A549 (cell line): ENCODE measurements around the gene GSAP. TPM values are rescaled to one million over a fixed set of nuclear protein-coding genes. Genes with fewer than 3 reads are reported as not detected.

Experiments
- ATAC-seq, 2 experiments: fragments of 200-7000 bp in 1 of 2; fragments of >200 bp in 1 of 2; cut with Nextera tagmentation in 1 of 2; cut with Tn5 transposase in 1 of 2; 3 replicates each; pipeline versions ENCODE4 v1.8.0 to v1.9.1; 2018 to 2020; ENCODE audit warnings: mild to moderate bottlenecking in 1 of 2, moderate library complexity in 1 of 2
- CTCF ChIA-PET: fragments of 300-600 bp; sonication (Branson Sonifier 250); formaldehyde crosslinking; extraction: SDS; loops from one replicate; lab custom pipeline; 2021; ENCODE audit warnings: antibody characterized with exemption, inconsistent platforms; lab: Yijun Ruan, JAX
- POLR2A ChIA-PET: fragments of 350-600 bp; formaldehyde crosslinking; extraction: SDS; loops from one replicate; lab custom pipeline; 2021; ENCODE audit warnings: antibody characterized with exemption, inconsistent platforms; lab: Yijun Ruan, JAX
- DNase-seq, 2 experiments: peaks; one replicate each; pipeline versions ENCODE4 v3.0.0 to v3.0.0-alpha.2; 2011 to 2016; ENCODE audit warnings: low read depth in 1 of 2, low spot score in 1 of 2
- FAIRE-seq: peaks from 2 replicates; lab custom pipeline; 2011; peaks lifted over from hg19 to GRCh38; lab: Jason Lieb, UNC
- H3K27ac ChIP-seq, 2 experiments: fragments of >200 bp; sonication (Bioruptor Twin); formaldehyde crosslinking; 3 replicates each; pipeline ENCODE4 v1.5.1; 2016 to 2017
- H3K4me1 ChIP-seq: fragments of >200 bp; sonication (Bioruptor Twin); formaldehyde crosslinking; 3 replicates; pipeline ENCODE4 v1.6.1; 2016
- H3K4me2 ChIP-seq: fragments of >200 bp; sonication (Bioruptor Twin); formaldehyde crosslinking; 3 replicates; pipeline ENCODE4 v1.6.1; 2016
- H3K4me3 ChIP-seq: fragments of >200 bp; sonication (Bioruptor Twin); formaldehyde crosslinking; 3 replicates; pipeline ENCODE4 v1.5.1; 2016
- H3K9me3 ChIP-seq: fragments of >200 bp; sonication (Bioruptor Twin); formaldehyde crosslinking; 3 replicates; pipeline ENCODE4 v1.6.1; 2016
- BCL3 ChIP-seq: fragments of >200 bp; sonication (Bioruptor Twin); formaldehyde crosslinking; IDR thresholded peaks from 3 replicates; pipeline ENCODE4 v1.6.1; 2016
- BHLHE40 ChIP-seq: IDR thresholded peaks from 2 replicates; pipeline ENCODE4 v1.6.1; 2012; ENCODE audit warnings: low read depth, low read length, inconsistent platforms
- CHD2 ChIP-seq: fragments of 150-350 bp; IDR thresholded peaks from 2 replicates; pipeline ENCODE4 v1.6.1; 2014; ENCODE audit warnings: low read length; ENCODE audit not compliant: partially characterized antibody
- FOSB ChIP-seq: fragments of 250-450 bp; sonication (Bioruptor Pico); IDR thresholded peaks from 2 replicates; pipeline ENCODE4 v1.5.0; 2020; ENCODE audit warnings: mild to moderate bottlenecking, moderate library complexity
- FOXS1 ChIP-seq: fragments of 250-450 bp; sonication (Bioruptor Pico); IDR thresholded peaks from 2 replicates; pipeline ENCODE4 v1.5.0; 2020; ENCODE audit warnings: mild to moderate bottlenecking, moderate library complexity
- GATA3 ChIP-seq: IDR thresholded peaks from 2 replicates; pipeline ENCODE4 v1.6.1; 2012; ENCODE audit warnings: borderline replicate concordance
- HES2 ChIP-seq: fragments of >200 bp; sonication (Bioruptor Twin); formaldehyde crosslinking; IDR thresholded peaks from 2 replicates; pipeline ENCODE4 v1.6.1; 2016
- HEYL ChIP-seq: fragments of 250-450 bp; sonication (Bioruptor Pico); IDR thresholded peaks from 2 replicates; pipeline ENCODE4 v1.8.0; 2021; ENCODE audit warnings: mild to moderate bottlenecking, moderate library complexity
- HOXA7 ChIP-seq: fragments of 250-450 bp; sonication (Bioruptor Pico); IDR thresholded peaks from 2 replicates; pipeline ENCODE4 v1.5.0; 2020; ENCODE audit warnings: mild to moderate bottlenecking, moderate library complexity
- HOXB13 ChIP-seq: fragments of 250-450 bp; sonication (Bioruptor Pico); IDR thresholded peaks from 2 replicates; pipeline ENCODE4 v1.5.0; 2020; ENCODE audit warnings: low read depth, mild to moderate bottlenecking, moderate library complexity
- HOXB5 ChIP-seq: fragments of 250-450 bp; sonication (Bioruptor Pico); IDR thresholded peaks from 2 replicates; pipeline ENCODE4 v1.5.0; 2020; ENCODE audit warnings: mild to moderate bottlenecking, moderate library complexity
- JUNB ChIP-seq: fragments of >200 bp; sonication (Bioruptor Twin); formaldehyde crosslinking; IDR thresholded peaks from 2 replicates; pipeline ENCODE4 v1.6.1; 2016
- KDM5A ChIP-seq: fragments of 200-600 bp; sonication (generic); IDR thresholded peaks from 2 replicates; pipeline ENCODE4 v1.6.1; 2016; ENCODE audit warnings: antibody characterized with exemption, mild to moderate bottlenecking
- MAFK ChIP-seq: fragments of 450-650 bp; IDR thresholded peaks from 2 replicates; pipeline ENCODE4 v1.6.1; 2014; ENCODE audit not compliant: partially characterized antibody
- PHF8 ChIP-seq: fragments of 200-600 bp; sonication (generic); IDR thresholded peaks from 2 replicates; pipeline ENCODE4 v1.6.1; 2016; ENCODE audit warnings: low read depth, mild to moderate bottlenecking, antibody characterized with exemption, moderate library complexity, borderline replicate concordance
- POLR2A ChIP-seq: IDR thresholded peaks from 2 replicates; pipeline ENCODE4 v1.6.1; 2012; ENCODE audit warnings: mild to moderate bottlenecking, low read length
- POLR2AphosphoS2 ChIP-seq: conservative IDR thresholded peaks from 2 replicates; pipeline ENCODE4 v1.6.1; 2012; ENCODE audit warnings: low read length, improper control_type of control experiment, inconsistent platforms
- RAD21 ChIP-seq, 2 experiments: fragments of >200 bp in 1 of 2; sonication (Bioruptor Twin) in 1 of 2; formaldehyde crosslinking in 1 of 2; IDR thresholded peaks in 1 of 2; conservative IDR thresholded peaks in 1 of 2; 2 replicates in 1 of 2; 3 replicates in 1 of 2; pipeline ENCODE4 v1.6.1; 2012 to 2018; ENCODE audit warnings: inconsistent platforms in 1 of 2
- RARB ChIP-seq: fragments of 250-450 bp; sonication (Bioruptor Pico); IDR thresholded peaks from 2 replicates; pipeline ENCODE4 v1.8.0; 2021; ENCODE audit warnings: mild to moderate bottlenecking, moderate library complexity
- RFX5 ChIP-seq: fragments of 450-650 bp; IDR thresholded peaks from 2 replicates; pipeline ENCODE4 v1.7.1; 2014; ENCODE audit warnings: antibody characterized with exemption, mild to moderate bottlenecking, moderate library complexity
- RNF2 ChIP-seq: fragments of 200-600 bp; sonication (generic); IDR thresholded peaks from 2 replicates; pipeline ENCODE4 v1.6.1; 2016; ENCODE audit warnings: low read depth, mild to moderate bottlenecking, antibody characterized with exemption, moderate library complexity, borderline replicate concordance
- SMC3 ChIP-seq: fragments of >200 bp; sonication (Bioruptor Twin); formaldehyde crosslinking; IDR thresholded peaks from 3 replicates; pipeline ENCODE4 v1.6.1; 2018; ENCODE audit warnings: inconsistent platforms
- SREBF2 ChIP-seq: fragments of 450-650 bp; IDR thresholded peaks from 2 replicates; pipeline ENCODE4 v1.6.1; 2014; ENCODE audit warnings: mild to moderate bottlenecking, moderate library complexity
- TFCP2L1 ChIP-seq: fragments of 250-450 bp; sonication (Bioruptor Pico); IDR thresholded peaks from 2 replicates; pipeline ENCODE4 v1.5.0; 2021; ENCODE audit warnings: mild to moderate bottlenecking
- ZFP36 ChIP-seq: fragments of 450-650 bp; IDR thresholded peaks from 2 replicates; pipeline ENCODE4 v1.6.1; 2014; ENCODE audit warnings: borderline replicate concordance; ENCODE audit not compliant: partially characterized antibody
- WGBS: methylation state at CpG from one replicate; pipeline ENCODE4 v1.1.6; 2017; ENCODE audit errors: missing lambda C conversion rate; 5-methylcytosine and 5-hydroxymethylcytosine counted together
- polyA plus RNA-seq, 4 experiments: library from polyadenylated mRNA; depleted of rRNA in 3 of 4; stranded (reverse); fragments of >200 nt; fragmentation: RNase III in 1 of 4; extraction: RNeasy Plus Mini Kit Qiagen cat#74134 plus additional on column Dnase treatment in 1 of 4; gene quantifications; 2 replicates in 3 of 4; 3 replicates in 1 of 4; pipeline ENCODE4 v1.2.3, GENCODE V29; 2011 to 2017
- TF ChIP-seq, protein P1 (sequence below): fragments of >200 bp; sonication (Bioruptor Twin); formaldehyde crosslinking; IDR thresholded peaks from 3 replicates; pipeline ENCODE4 v1.5.1; 2016
- TF ChIP-seq, protein P2 (sequence below): fragments of 150-350 bp; IDR thresholded peaks from 2 replicates; pipeline ENCODE4 v1.6.1; 2014; ENCODE audit warnings: low read depth, mild to moderate bottlenecking, low read length

The GSAP gene
- polyA plus RNA-seq, 2 of the 4 experiments (the other 2 are of a cell fraction), result 4.1 to 18.6 TPM

- no peak for TF ChIP-seq BCL3
- TF ChIP-seq HOXB13 (CRISPR knock-in tag), result no peak
- TF ChIP-seq HES2, result no peak
Observed at GRCh38 chr7:77461246-77461645, 45.1 kb upstream of the GSAP start (continued).

GRCh38 chr7:77460057-77460486, 43.9 kb upstream of the GSAP start:
- Histone ChIP-seq H3K9me3 (no peaks in the 10 kb centered on the region), H3K4me3 (no peak overlapping the region), H3K27ac (peak overlapping the region; percentile 72 to 73), H3K4me2 (peak overlapping the region; percentile 55), H3K4me1 (peaks cover 81% of the 10 kb centered on the region)
- no peak for FAIRE-seq
- TF ChIP-seq SMC3 (peak; percentile 57), FOXS1 (CRISPR knock-in tag) (no peak), RAD21 (conservative IDR thresholded peaks at IDR 0.05 in 1 of 2, IDR thresholded peaks at IDR 0.05 in 1 of 2) (peak; percentile 30 to 45; a peak in 4 of 5 replicates), TFCP2L1 (CRISPR knock-in tag) (no peak)
- TF ChIP-seq, protein P1, sequence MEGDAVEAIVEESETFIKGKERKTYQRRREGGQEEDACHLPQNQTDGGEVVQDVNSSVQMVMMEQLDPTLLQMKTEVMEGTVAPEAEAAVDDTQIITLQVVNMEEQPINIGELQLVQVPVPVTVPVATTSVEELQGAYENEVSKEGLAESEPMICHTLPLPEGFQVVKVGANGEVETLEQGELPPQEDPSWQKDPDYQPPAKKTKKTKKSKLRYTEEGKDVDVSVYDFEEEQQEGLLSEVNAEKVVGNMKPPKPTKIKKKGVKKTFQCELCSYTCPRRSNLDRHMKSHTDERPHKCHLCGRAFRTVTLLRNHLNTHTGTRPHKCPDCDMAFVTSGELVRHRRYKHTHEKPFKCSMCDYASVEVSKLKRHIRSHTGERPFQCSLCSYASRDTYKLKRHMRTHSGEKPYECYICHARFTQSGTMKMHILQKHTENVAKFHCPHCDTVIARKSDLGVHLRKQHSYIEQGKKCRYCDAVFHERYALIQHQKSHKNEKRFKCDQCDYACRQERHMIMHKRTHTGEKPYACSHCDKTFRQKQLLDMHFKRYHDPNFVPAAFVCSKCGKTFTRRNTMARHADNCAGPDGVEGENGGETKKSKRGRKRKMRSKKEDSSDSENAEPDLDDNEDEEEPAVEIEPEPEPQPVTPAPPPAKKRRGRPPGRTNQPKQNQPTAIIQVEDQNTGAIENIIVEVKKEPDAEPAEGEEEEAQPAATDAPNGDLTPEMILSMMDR, result peak; percentile 47
- 20% methylated on average over 3 of the region's 3 CpGs for WGBS
- DNase-seq, result peak in 1 of 2 experiments; percentile 43
- ATAC-seq, result peak in 1 of 2 experiments; percentile 47; a peak in 3 of 6 replicates
- CTCF ChIA-PET, result interaction anchor here (0.6 to 1.2 kb wide), 4 partner anchors 9 to 181 kb away, joined by 3 read pairs; no protein-coding TSS in a partner anchor
- POLR2A ChIA-PET, result no interaction called here

- ATAC-seq, result peak; percentile 47 to 63; a peak in 5 of 6 replicates
- DNase-seq, result peak in 1 of 2 experiments; percentile 82
- ChIA-PET CTCF (interaction anchor here (0.8 to 1.2 kb wide), 3 partner anchors 8 to 31 kb away, joined by 3 read pairs; no protein-coding TSS in a partner anchor), POLR2A (no interaction called here)
- WGBS, result 7% methylated on average over 2 of the region's 2 CpGs
- Histone ChIP-seq H3K4me3 (no peak overlapping the region), H3K9me3 (no peaks in the 10 kb centered on the region), H3K27ac (peak overlapping the region; percentile 50 to 73; a peak in 5 of 6 replicates), H3K4me2 (peak overlapping the region; percentile 55), H3K4me1 (peaks cover 88% of the 10 kb centered on the region)
- no peak for FAIRE-seq
- TF ChIP-seq HEYL (CRISPR knock-in tag) (no peak), RARB (CRISPR knock-in tag) (no peak), SREBF2 (no peak), SMC3 (peak; percentile 22; the same call in 2 of the 3 replicates), POLR2AphosphoS2 (no peak), JUNB (peak; percentile 75), FOSB (CRISPR knock-in tag) (no peak), RAD21 (conservative IDR thresholded peaks at IDR 0.05 in 1 of 2, IDR thresholded peaks at IDR 0.05 in 1 of 2) (no peak; a peak in 1 of 5 replicates), KDM5A (no peak), MAFK (peak; percentile 43), ZFP36 (peak; percentile 51), TFCP2L1 (CRISPR knock-in tag) (no peak), HES2 (0 out of 2 replicates have a peak, but pooled peaks have one; percentile 36), PHF8 (no peak), CHD2 (no peak), RFX5 (no peak), RNF2 (no peak), POLR2A (no peak), GATA3 (peak; percentile 90), BHLHE40 (no peak), HOXB5 (CRISPR knock-in tag) (no peak), HOXA7 (CRISPR knock-in tag) (no peak)
- TF ChIP-seq, protein P2, sequence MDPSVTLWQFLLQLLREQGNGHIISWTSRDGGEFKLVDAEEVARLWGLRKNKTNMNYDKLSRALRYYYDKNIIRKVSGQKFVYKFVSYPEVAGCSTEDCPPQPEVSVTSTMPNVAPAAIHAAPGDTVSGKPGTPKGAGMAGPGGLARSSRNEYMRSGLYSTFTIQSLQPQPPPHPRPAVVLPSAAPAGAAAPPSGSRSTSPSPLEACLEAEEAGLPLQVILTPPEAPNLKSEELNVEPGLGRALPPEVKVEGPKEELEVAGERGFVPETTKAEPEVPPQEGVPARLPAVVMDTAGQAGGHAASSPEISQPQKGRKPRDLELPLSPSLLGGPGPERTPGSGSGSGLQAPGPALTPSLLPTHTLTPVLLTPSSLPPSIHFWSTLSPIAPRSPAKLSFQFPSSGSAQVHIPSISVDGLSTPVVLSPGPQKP, result no peak
- TF ChIP-seq, protein P1, result no peak
Observed at GRCh38 chr7:77459311-77459726, 43.2 kb upstream of the GSAP start.
